Inflammatory macrophage treated with lipopolysaccharide for 4 hours (primary cell): ENCODE data around the gene MVB12B.

Source experiments
- DNase-seq: peaks from one replicate; pipeline ENCODE4 v3.0.0-alpha.2; 2020

MVB12B gene

DNA sequence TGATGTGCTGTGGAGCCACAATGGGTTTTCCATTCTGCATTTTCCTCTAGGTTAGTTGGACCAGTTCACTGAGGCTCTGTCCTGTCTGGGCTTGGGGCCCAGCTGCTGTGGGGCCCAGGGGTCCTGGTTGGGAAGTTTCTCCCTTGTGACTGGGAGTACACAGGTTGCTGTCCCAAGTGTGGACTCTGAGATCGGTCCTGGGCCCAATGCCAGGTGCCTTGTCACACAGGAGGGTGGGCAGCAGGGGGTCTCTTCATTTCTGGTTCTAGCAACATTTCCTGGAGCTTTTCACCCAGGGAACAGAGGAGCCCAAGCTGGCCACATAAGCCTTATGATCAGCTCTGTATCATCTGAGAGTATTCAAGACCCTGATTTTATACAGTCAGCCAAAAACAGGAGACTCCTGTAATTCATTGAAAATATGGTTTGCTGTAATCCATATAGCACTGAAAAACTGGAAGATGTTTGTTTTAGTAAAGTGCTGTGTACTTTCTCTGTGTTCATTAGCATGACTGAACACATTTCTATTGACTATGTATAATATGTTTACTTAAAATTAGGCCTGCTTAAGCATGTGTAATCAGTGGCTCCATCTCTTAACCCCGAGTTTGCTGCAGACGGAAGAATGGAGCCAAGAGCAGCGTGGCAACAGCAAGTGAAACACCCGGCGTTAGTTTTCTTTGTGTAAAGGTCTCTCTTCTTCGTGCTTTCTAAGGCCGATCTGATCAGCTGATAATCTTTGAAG lies 62.5 kb downstream of the MVB12B start:
- no peak for DNase-seq

DNA sequence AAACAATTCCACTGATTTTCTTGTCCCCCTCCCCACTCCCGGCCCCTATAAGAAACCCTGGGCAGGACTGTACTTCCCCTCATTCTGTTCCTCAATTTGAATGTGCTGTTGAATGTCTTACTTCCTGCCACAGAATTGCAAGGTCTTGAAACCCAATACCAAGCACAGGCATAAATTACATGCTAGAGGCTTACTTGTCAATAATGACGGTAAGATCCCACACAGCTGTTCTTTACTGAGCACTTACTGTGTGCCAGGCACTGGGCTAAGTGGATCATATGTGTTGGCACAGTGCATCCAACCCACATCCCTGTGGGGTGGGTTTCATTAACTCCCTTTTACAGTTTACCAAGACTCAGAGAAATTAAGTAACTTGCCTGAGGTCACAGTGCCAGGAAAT lies 63.4 kb downstream of the MVB12B start:
- DNase-seq, result peak; percentile 73

GRCh38 chr9:126390923-126391322 lies 64.3 kb downstream of the MVB12B start:
- DNase-seq, result no peak

- DNase-seq, result no peak
These were observed 65.4 kb downstream of the MVB12B start for GRCh38 chr9:126391713-126392661.

DNA sequence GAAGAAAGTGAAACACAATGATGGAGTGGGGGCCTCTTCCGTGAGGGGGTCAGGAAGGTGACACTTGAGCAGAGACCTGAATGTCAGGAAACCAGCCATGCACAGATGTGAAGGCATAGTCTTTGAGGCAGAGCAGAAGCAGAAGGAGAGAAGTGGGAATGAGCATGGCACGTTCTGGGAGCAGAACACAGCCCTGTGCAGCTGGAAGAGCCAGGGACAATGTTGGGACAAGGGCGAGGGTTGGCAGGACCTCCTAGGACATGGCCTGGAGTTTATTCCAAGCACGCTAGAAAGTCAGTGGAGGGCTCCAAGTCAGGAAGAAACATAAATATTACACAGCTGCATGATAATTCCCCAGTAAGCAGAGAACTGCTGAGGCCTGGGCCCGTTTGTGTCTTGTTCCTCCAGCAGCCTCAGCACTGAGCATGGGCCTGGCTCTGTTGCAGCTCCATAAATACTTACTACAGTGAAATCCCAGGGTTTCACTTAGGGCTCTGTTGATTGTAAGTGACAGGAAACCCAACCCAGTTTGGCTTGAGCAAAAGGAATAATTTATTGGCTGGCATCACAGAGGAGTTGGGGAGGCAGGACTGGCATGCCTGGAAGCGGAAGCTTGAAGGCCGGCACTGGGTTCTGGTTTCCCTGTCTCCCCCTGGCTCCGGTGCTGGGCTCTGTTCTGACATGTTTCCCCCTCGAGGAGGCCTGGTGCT lies 66.2 kb downstream of the MVB12B start:
- no peak for DNase-seq

DNA sequence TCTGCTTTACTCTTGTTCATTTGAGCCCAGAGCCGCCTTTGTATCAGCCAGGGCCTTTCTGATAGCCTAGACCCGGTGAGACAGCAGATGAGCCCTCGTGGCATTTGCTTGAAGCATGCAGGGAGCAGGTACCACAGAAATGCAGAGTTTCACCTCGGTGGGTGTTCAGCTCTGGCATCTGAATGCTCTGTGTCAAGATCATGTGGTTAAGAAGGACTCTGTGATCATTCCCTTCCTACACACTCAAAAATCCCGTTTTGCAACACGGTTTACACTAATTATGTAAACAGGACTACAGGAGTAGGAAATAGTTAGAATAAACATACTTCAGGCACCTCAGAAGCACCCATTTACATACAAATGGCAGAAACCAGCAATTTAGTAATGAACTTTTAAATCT lies 67.2 kb downstream of the MVB12B start:
- DNase-seq, result peak; percentile 93

- DNase-seq, result no peak
These were observed 68.2 kb downstream of the MVB12B start for GRCh38 chr9:126394802-126395201.

DNA sequence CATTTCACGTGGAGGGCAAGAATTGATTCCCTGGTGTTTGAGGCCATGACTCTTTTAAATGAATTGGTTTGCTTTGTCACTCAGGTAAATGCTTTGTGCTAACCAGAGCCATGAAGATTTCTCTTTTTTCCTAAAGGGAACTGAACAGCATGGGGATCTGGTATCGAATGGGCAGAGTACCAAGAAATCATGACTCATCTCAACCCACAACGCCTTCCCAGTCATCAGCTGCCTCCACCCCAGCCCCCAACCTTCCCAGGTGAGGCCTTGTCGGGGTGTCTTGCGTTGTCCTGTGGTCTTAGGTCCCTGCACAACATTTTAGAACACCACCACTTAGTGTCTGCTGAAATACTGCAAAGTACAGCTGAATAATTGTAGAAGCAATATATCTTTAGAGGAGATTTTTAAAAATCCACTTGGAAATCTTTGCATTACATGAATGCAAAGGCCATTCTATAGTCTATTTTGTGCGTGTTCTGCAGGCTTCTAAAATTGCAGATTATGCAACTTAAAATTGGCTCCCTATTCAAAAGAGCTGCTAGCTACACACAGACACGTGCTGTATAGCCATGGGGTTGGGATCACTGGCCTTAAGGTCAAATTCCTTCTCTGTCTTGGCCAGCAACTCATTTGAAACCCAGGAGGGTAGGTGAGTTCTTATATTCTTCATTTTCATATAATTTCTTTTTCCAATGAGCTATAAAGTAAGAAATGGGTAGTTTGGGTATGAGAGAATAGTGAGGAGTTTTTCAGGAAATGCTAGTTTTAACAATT lies 69.0 kb downstream of the MVB12B start:
- peak; percentile 40 for DNase-seq

DNA sequence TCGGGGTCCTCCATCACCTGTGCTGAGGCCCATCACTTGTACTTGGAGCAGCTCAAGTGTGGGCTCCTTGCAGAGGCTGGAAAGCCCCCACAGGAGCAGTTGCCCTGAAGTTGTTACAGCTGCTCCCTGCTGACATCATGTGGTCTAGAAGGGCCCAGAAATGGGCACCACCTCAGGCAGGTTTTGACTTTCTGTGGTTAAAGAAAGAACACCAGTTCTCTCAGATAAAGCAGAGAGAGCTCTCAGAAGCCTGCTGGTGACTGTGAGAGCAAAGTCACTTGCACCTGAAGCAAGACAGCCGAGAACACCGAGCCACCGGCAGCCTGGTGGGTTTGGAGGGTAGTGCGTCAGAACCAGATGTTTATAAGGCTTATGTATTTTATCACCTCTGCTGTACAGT lies 70.4 kb downstream of the MVB12B start:
- no peak for DNase-seq

- peak; percentile 53 for DNase-seq
These were observed 71.9 kb downstream of the MVB12B start for GRCh38 chr9:126398403-126399058.

- DNase-seq, result no peak
These were observed 72.6 kb downstream of the MVB12B start for GRCh38 chr9:126399251-126399650.

DNA sequence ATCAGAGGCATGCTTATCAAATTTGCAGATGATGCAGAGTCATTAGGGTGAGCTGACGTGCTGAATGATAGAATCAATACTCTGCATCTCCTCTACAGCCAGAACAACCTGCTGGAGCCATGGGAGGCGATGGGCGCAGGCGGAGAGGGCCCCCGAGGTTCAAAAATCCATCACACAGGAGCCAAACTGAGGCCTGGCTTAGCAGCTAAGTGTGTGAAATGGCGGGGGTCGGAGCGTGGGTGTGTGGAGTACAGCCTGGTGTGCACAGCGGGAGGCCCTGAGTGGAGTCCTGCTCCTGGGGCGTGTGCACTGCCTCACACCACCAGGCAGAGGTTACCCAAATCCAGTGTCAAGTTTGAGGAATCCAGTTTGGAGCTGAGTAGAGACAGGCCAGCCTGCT lies 73.2 kb downstream of the MVB12B start:
- no peak for DNase-seq

DNA sequence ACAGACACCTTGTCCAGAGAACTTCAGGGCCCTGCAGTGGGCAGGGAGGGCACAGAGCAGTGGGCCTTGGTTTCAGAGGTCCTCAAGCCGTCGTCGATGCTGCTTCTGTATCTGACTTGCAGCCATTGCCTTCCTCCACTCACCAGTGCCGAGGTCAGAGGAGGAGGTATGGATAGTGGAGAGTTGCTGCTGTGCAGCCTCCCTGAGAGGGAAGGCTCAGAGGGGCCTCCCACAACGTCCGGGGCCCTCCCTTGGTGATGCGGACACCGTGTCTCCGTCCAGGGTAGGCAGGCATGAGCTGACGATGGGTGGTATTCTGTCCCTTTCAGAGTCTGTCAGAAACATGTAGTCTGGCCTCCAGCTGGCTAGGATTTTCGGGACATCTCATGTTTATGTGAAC lies 73.9 kb downstream of the MVB12B start:
- DNase-seq, result no peak

DNA sequence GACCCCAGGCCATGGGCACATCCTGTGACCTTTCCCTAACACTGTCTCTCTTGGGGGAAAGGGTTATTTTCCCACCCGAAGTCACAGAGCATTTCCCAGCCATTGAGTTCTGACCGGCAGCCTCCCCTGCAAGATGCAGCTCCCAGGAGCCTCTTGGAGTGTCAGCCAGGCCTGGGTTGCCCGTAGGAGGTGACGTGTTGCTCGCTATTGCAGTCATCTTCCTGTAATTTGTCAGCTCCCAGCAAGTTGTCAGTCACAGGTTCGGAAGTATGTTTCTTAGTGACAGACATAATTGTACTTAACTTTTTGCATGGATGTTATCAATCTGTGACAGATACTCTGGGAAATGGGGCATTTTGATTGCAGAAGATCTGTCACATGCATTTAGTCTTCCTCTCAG lies 74.5 kb downstream of the MVB12B start:
- peak; percentile 34 for DNase-seq

GRCh38 chr9:126401581-126401980 lies 75.0 kb downstream of the MVB12B start:
- no peak for DNase-seq

DNA sequence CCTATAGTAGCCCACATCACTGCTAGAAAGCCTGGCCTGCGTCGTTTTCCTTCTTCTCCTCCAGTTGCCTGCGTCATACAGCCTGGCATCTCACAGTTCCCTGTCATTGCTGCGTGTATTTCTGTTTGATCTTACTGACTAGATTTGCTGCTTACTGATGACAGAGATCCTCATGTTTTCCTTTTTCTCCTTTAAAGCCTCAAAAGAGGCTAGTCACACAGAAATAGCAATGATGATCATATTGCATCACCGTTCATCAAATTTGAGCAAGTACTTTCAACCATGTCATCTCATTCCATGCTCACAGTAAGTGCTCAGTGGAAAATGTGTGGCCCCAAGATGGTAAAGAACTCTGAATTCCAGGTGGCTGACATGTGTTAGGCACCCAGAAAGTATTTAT lies 76.8 kb downstream of the MVB12B start:
- no peak for DNase-seq

GRCh38 chr9:126404459-126404858 lies 77.8 kb downstream of the MVB12B start:
- no peak for DNase-seq

DNA sequence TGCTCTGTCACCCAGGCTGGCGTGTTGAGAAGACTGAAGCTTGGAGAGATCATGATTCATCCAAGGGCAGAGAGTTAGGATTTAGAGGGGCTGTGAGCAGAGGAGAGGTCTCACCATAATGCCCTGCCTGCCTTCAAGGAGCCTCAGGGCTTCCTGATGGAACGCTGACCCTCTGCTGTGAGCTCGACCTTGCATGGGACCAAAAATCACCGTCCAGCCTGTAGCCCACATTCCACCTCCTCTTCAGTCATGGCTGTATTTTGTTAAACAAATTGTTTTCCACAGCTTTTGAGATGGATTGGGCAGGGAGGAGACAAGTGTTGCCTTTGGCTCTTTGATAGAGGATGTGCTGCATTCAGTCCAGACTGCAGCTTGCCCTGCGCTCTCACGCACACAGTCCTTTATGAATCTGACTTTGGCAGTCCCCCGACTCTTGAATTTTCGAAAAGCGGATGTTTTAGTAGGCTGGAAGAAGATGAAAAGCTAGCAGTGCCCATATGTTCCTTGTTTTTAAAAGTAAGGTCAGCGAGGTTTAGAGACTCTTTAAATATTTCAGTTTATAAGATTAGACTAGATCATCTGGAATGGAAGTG lies 79.5 kb downstream of the MVB12B start:
- DNase-seq, result no peak

- no peak for DNase-seq
These were observed 80.7 kb downstream of the MVB12B start for GRCh38 chr9:126407114-126407870.

- DNase-seq, result no peak
These were observed 81.4 kb downstream of the MVB12B start for GRCh38 chr9:126408004-126408403.

- DNase-seq, result no peak
These were observed 83.6 kb downstream of the MVB12B start for GRCh38 chr9:126410229-126410628.
